ENCODE data around the gene SLC6A18.

The SLC6A18 gene

GRCh38 chr5:1276930-1277329, 51.7 kb downstream of the SLC6A18 start:
- TF ChIP-seq EZH2phosphoT487 (conservative IDR thresholded peaks at IDR 0.05; ENCODE audit: low read length), result no peak
- TF ChIP-seq, protein P1, sequence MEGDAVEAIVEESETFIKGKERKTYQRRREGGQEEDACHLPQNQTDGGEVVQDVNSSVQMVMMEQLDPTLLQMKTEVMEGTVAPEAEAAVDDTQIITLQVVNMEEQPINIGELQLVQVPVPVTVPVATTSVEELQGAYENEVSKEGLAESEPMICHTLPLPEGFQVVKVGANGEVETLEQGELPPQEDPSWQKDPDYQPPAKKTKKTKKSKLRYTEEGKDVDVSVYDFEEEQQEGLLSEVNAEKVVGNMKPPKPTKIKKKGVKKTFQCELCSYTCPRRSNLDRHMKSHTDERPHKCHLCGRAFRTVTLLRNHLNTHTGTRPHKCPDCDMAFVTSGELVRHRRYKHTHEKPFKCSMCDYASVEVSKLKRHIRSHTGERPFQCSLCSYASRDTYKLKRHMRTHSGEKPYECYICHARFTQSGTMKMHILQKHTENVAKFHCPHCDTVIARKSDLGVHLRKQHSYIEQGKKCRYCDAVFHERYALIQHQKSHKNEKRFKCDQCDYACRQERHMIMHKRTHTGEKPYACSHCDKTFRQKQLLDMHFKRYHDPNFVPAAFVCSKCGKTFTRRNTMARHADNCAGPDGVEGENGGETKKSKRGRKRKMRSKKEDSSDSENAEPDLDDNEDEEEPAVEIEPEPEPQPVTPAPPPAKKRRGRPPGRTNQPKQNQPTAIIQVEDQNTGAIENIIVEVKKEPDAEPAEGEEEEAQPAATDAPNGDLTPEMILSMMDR (IDR thresholded peaks at IDR 0.05; ENCODE audit: insufficient read depth, low read length, poor library complexity, severe bottlenecking), result no peak
- H3K9me3 ChIP-seq (ENCODE audit: insufficient read depth, low read length), result no peaks in the 10 kb centered on the region
- no peaks in the 10 kb centered on the region for H4K20me1 ChIP-seq (ENCODE audit: low read depth, low read length)
- H3K27ac ChIP-seq (ENCODE audit: low read depth, low read length), result no peak overlapping the region
- H2AFZ ChIP-seq (ENCODE audit: low read depth, low read length, severe bottlenecking), result no peak overlapping the region
- no peaks in the 10 kb centered on the region for H3K9me2 ChIP-seq (replicated peaks; ENCODE audit: insufficient read depth, low read length)
- peaks cover 24% of the 10 kb centered on the region for H3K79me2 ChIP-seq (ENCODE audit: insufficient read depth, low read length)
- no peak overlapping the region for H3K9ac ChIP-seq (ENCODE audit: low read length)
- no peak overlapping the region for H3K4me3 ChIP-seq (ENCODE audit: insufficient read depth, low read length, poor library complexity, severe bottlenecking)
- no peak overlapping the region for H3K4me2 ChIP-seq (ENCODE audit: low read depth, low read length, poor library complexity, severe bottlenecking)
- H3K36me3 ChIP-seq (ENCODE audit: low read length), result 0 out of 2 replicates have a peak, but pooled peaks cover 4% of the 10 kb centered on the region
- no peaks in the 10 kb centered on the region for H3K27me3 ChIP-seq (ENCODE audit: low read length)
- no peaks in the 10 kb centered on the region for H3F3A ChIP-seq (ENCODE audit: insufficient read depth)

DNA sequence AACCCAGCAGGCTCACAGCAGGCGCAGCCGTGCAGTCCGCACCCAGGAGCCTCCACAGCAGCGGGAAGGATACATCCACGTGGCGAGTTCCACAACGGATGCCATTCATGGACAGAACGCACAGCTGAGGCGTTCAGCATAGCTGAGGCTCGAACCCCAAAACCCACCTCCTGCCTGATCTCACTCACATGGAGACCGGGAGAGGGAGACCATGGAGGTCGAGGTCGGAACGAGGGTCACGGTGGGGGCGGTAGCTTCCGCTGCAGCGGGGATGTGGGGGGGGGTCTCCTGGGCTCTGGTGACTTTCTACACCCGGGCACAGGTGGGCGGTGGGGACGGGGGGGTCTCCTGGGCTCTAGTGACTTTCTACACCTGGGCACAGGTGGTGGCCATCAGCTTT, 52.1 kb downstream of the SLC6A18 start:
- no peaks in the 10 kb centered on the region for H3K27me3 ChIP-seq (ENCODE audit: low read length)
- 0 out of 2 replicates have a peak, but pooled peaks cover 4% of the 10 kb centered on the region for H3K36me3 ChIP-seq (ENCODE audit: low read length)
- no peaks in the 10 kb centered on the region for H3K9me3 ChIP-seq (ENCODE audit: insufficient read depth, low read length)
- H3K9me2 ChIP-seq (replicated peaks; ENCODE audit: insufficient read depth, low read length), result no peaks in the 10 kb centered on the region
- H2AFZ ChIP-seq (ENCODE audit: low read depth, low read length, severe bottlenecking), result no peak overlapping the region
- no peak overlapping the region for H3K4me3 ChIP-seq (ENCODE audit: insufficient read depth, low read length, poor library complexity, severe bottlenecking)
- H3K27ac ChIP-seq (ENCODE audit: low read depth, low read length), result no peak overlapping the region
- no peak overlapping the region for H3K9ac ChIP-seq (ENCODE audit: low read length)
- no peaks in the 10 kb centered on the region for H3F3A ChIP-seq (ENCODE audit: insufficient read depth)
- no peaks in the 10 kb centered on the region for H4K20me1 ChIP-seq (ENCODE audit: low read depth, low read length)
- H3K79me2 ChIP-seq (ENCODE audit: insufficient read depth, low read length), result peaks cover 28% of the 10 kb centered on the region
- H3K4me2 ChIP-seq (ENCODE audit: low read depth, low read length, poor library complexity, severe bottlenecking), result no peak overlapping the region
- TF ChIP-seq, protein P1 (IDR thresholded peaks at IDR 0.05; ENCODE audit: insufficient read depth, low read length, poor library complexity, severe bottlenecking), result no peak
- TF ChIP-seq EZH2phosphoT487 (conservative IDR thresholded peaks at IDR 0.05; ENCODE audit: low read length), result no peak

DNA sequence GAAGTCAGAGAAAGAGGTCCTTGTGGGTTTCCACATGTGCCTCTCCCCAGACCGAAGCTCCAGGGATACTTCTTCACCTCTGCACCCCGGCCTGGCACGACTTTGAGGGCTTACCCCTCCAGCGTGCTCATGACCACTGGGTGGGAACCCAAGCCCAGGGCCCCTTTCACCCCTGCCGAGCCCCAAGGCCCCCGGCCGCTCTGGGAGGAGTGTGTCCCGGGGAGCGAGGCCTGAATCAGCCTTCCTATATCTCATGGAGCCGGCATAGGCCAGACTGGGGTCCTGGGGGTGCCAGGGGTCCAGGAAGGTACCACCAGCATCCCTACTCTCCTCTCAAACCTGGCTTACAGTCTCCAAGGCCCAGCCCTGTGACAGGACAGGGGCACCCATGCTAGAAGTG, 52.6 kb downstream of the SLC6A18 start:
- no peaks in the 10 kb centered on the region for H3K9me2 ChIP-seq (replicated peaks; ENCODE audit: insufficient read depth, low read length)
- H3K9me3 ChIP-seq (ENCODE audit: insufficient read depth, low read length), result no peaks in the 10 kb centered on the region
- H3K27me3 ChIP-seq (ENCODE audit: low read length), result no peaks in the 10 kb centered on the region
- no peak overlapping the region for H2AFZ ChIP-seq (ENCODE audit: low read depth, low read length, severe bottlenecking)
- no peaks in the 10 kb centered on the region for H3F3A ChIP-seq (ENCODE audit: insufficient read depth)
- no peaks in the 10 kb centered on the region for H4K20me1 ChIP-seq (ENCODE audit: low read depth, low read length)
- 0 out of 2 replicates have a peak, but pooled peaks cover 4% of the 10 kb centered on the region for H3K36me3 ChIP-seq (ENCODE audit: low read length)
- TF ChIP-seq EZH2phosphoT487 (conservative IDR thresholded peaks at IDR 0.05; ENCODE audit: low read length), result no peak
- TF ChIP-seq, protein P1 (IDR thresholded peaks at IDR 0.05; ENCODE audit: insufficient read depth, low read length, poor library complexity, severe bottlenecking), result no peak
- H3K4me2 ChIP-seq (ENCODE audit: low read depth, low read length, poor library complexity, severe bottlenecking), result no peak overlapping the region
- H3K9ac ChIP-seq (ENCODE audit: low read length), result no peak overlapping the region
- H3K4me3 ChIP-seq (ENCODE audit: insufficient read depth, low read length, poor library complexity, severe bottlenecking), result no peak overlapping the region
- no peak overlapping the region for H3K27ac ChIP-seq (ENCODE audit: low read depth, low read length)
- peaks cover 32% of the 10 kb centered on the region for H3K79me2 ChIP-seq (ENCODE audit: insufficient read depth, low read length)

Data from SU-DHL-6 (cell line).